H1 (cell line): ENCODE data around the gene CIC. TPM values are rescaled to one million over a fixed set of nuclear protein-coding genes. Genes with fewer than 3 reads are reported as not detected.

Experiments
- CTCF ChIA-PET: fragments of 300-600 bp; sonication (Branson Sonifier 250); formaldehyde crosslinking; loops from one replicate; lab custom pipeline; 2021; ENCODE audit not compliant: partially characterized antibody; lab: Charles Lee
- POLR2A ChIA-PET: fragments of 300-600 bp; sonication (Branson Sonifier 250); formaldehyde crosslinking; loops from one replicate; lab custom pipeline; 2021; ENCODE audit warnings: inconsistent platforms; ENCODE audit not compliant: partially characterized antibody; lab: Charles Lee
- DNase-seq, 2 experiments: peaks; one replicate each; pipeline versions ENCODE4 v3.0.0 to v3.0.0-alpha.2; 2010 to 2022; ENCODE audit warnings: low spot score in 2 of 2, low read depth in 1 of 2, mixed read lengths in 1 of 2
- FAIRE-seq: peaks from 2 replicates; lab custom pipeline; 2011; peaks lifted over from hg19 to GRCh38; lab: Jason Lieb, UNC
- H2AFZ ChIP-seq: 2 replicates; pipeline ENCODE4 v1.8.1; 2012; ENCODE audit warnings: low read length, inconsistent platforms
- H2AK5ac ChIP-seq: 2 replicates; pipeline ENCODE4 v1.6.1; 2013; ENCODE audit warnings: low read depth, low read length
- H2BK120ac ChIP-seq: replicated peaks from 2 replicates; pipeline ENCODE3; 2013; ENCODE audit warnings: low read depth, low read length, inconsistent platforms
- H2BK12ac ChIP-seq: 2 replicates; pipeline ENCODE4 v1.6.1; 2013; ENCODE audit warnings: low read depth, low read length
- H2BK15ac ChIP-seq: 2 replicates; pipeline ENCODE4 v1.6.1; 2013; ENCODE audit warnings: low read length
- H2BK20ac ChIP-seq: 2 replicates; pipeline ENCODE4 v1.6.1; 2013; ENCODE audit warnings: low read length
- H2BK5ac ChIP-seq: 2 replicates; pipeline ENCODE4 v1.6.1; 2013; ENCODE audit warnings: low read depth, low read length
- H3K14ac ChIP-seq: 2 replicates; pipeline ENCODE4 v1.6.1; 2013; ENCODE audit warnings: inconsistent platforms; ENCODE audit not compliant: insufficient read length
- H3K18ac ChIP-seq: 2 replicates; pipeline ENCODE4 v1.6.1; 2013; ENCODE audit warnings: low read length; ENCODE audit errors: extremely low read depth
- H3K23ac ChIP-seq: 2 replicates; pipeline ENCODE4 v1.6.1; 2013; ENCODE audit warnings: inconsistent platforms; ENCODE audit not compliant: insufficient read length
- H3K23me2 ChIP-seq: 2 replicates; pipeline ENCODE4 v1.6.1; 2013; ENCODE audit warnings: low read depth, low read length
- H3K27ac ChIP-seq: 2 replicates; pipeline ENCODE4 v1.6.1; 2011; ENCODE audit warnings: low read depth, low read length, inconsistent platforms
- H3K27me3 ChIP-seq, 4 experiments: replicated peaks in 1 of 4; 1 replicate in 1 of 4; 2 replicates in 3 of 4; pipeline versions ENCODE4 v1.6.1 to v1.8.1; 2011 to 2013; ENCODE audit warnings: low read length in 3 of 4, mild to moderate bottlenecking in 3 of 4, inconsistent platforms in 2 of 4, mixed read lengths in 2 of 4, moderate library complexity in 1 of 4; ENCODE audit not compliant: control insufficient read depth in 3 of 4, insufficient read depth in 3 of 4; ENCODE audit errors: extremely low read depth in 1 of 4
- H3K36me3 ChIP-seq, 4 experiments: 2 replicates each; pipeline versions ENCODE4 v1.6.1 to v1.8.1; 2011 to 2013; ENCODE audit warnings: mild to moderate bottlenecking in 4 of 4, low read length in 3 of 4, moderate library complexity in 2 of 4, control low read depth in 1 of 4, inconsistent platforms in 1 of 4; ENCODE audit not compliant: insufficient read depth in 4 of 4, control insufficient read depth in 2 of 4
- H3K4ac ChIP-seq: replicated peaks from 2 replicates; pipeline ENCODE3; 2013; ENCODE audit warnings: low read length, low read depth, mixed read lengths, inconsistent platforms; ENCODE audit not compliant: insufficient read length
- H3K4me1 ChIP-seq, 4 experiments: replicated peaks in 1 of 4; 1 replicate in 1 of 4; 2 replicates in 3 of 4; pipeline versions ENCODE4 v1.6.1 to v1.8.1; 2011 to 2013; ENCODE audit warnings: low read length in 3 of 4, inconsistent platforms in 2 of 4, mixed read lengths in 1 of 4; ENCODE audit not compliant: insufficient read depth in 4 of 4, control insufficient read depth in 3 of 4
- H3K4me2 ChIP-seq, 2 experiments: 2 replicates each; pipeline versions ENCODE4 v1.6.1 to v1.8.1; 2011 to 2013; ENCODE audit warnings: low read depth in 2 of 2, low read length in 2 of 2, control low read depth in 1 of 2, inconsistent platforms in 1 of 2, mild to moderate bottlenecking in 1 of 2; ENCODE audit not compliant: insufficient read depth in 1 of 2
- H3K4me3 ChIP-seq, 4 experiments: fragments of 200-600, 300-600 bp in 1 of 4; sonication (generic), shearing (Covaris generic), sonication (Bioruptor Twin) in 1 of 4; 2 replicates each; pipeline versions ENCODE4 v1.5.1 to v1.8.1; 2011 to 2016; ENCODE audit warnings: low read length in 4 of 4, low read depth in 3 of 4, control low read depth in 2 of 4, inconsistent platforms in 2 of 4, mild to moderate bottlenecking in 2 of 4, mixed read lengths in 1 of 4, moderate library complexity in 1 of 4; ENCODE audit not compliant: insufficient read depth in 2 of 4; ENCODE audit errors: extremely low read depth in 1 of 4
- H3K56ac ChIP-seq: replicated peaks from 2 replicates; pipeline ENCODE3; 2013; ENCODE audit warnings: low read depth, mild to moderate bottlenecking, mixed read lengths, low read length, inconsistent platforms; ENCODE audit not compliant: insufficient read length
- H3K79me1 ChIP-seq: 2 replicates; pipeline ENCODE4 v1.6.1; 2013; ENCODE audit warnings: low read depth, low read length, control low read depth
- H3K79me2 ChIP-seq, 2 experiments: 2 replicates each; pipeline versions ENCODE4 v1.6.1 to v1.8.1; 2012 to 2013; ENCODE audit warnings: low read length in 2 of 2, mild to moderate bottlenecking in 2 of 2, inconsistent platforms in 1 of 2; ENCODE audit not compliant: insufficient read depth in 2 of 2, control insufficient read depth in 1 of 2
- H3K9ac ChIP-seq, 4 experiments: replicated peaks in 1 of 4; 1 replicate in 1 of 4; 2 replicates in 3 of 4; pipeline versions ENCODE4 v1.6.1 to v1.8.1; 2011 to 2013; ENCODE audit warnings: low read depth in 3 of 4, low read length in 3 of 4, control low read depth in 2 of 4, mild to moderate bottlenecking in 2 of 4, moderate library complexity in 2 of 4, inconsistent platforms in 1 of 4; ENCODE audit errors: extremely low read depth in 1 of 4
- H3K9me3 ChIP-seq, 2 experiments: 2 replicates each; pipeline versions ENCODE4 v1.6.1 to v1.8.1; 2012 to 2013; ENCODE audit warnings: mild to moderate bottlenecking in 2 of 2, moderate library complexity in 2 of 2, control low read depth in 1 of 2, inconsistent platforms in 1 of 2, low read depth in 1 of 2, low read length in 1 of 2, mixed read lengths in 1 of 2; ENCODE audit not compliant: insufficient read depth in 2 of 2
- H4K20me1 ChIP-seq, 2 experiments: replicated peaks in 1 of 2; 2 replicates each; pipeline versions ENCODE3 to v1.8.1; 2011 to 2013; ENCODE audit warnings: inconsistent platforms in 2 of 2, low read length in 2 of 2, mild to moderate bottlenecking in 1 of 2; ENCODE audit not compliant: insufficient read depth in 2 of 2, control insufficient read depth in 1 of 2
- H4K5ac ChIP-seq: 2 replicates; pipeline ENCODE4 v1.6.1; 2013; ENCODE audit warnings: low read length, low read depth, mixed read lengths, inconsistent platforms; ENCODE audit not compliant: insufficient read length
- H4K8ac ChIP-seq: 2 replicates; pipeline ENCODE4 v1.8.0; 2013; ENCODE audit warnings: mild to moderate bottlenecking, moderate library complexity, low read length, inconsistent platforms; ENCODE audit not compliant: insufficient read depth; ENCODE audit errors: extremely low read depth
- H4K91ac ChIP-seq: replicated peaks from 2 replicates; pipeline ENCODE3; 2013; ENCODE audit warnings: low read length, mixed read lengths, inconsistent platforms; ENCODE audit not compliant: insufficient read length
- E2F6 ChIP-seq: IDR thresholded peaks from 2 replicates; pipeline ENCODE4 v1.6.1; 2012; ENCODE audit warnings: inconsistent platforms
- HDAC2 ChIP-seq, 2 experiments: fragments of 300-600 bp in 1 of 2; sonication (generic) in 1 of 2; IDR thresholded peaks; 2 replicates each; pipeline ENCODE4 v1.6.1; 2011 to 2012; ENCODE audit warnings: low read depth in 2 of 2, low read length in 2 of 2, mild to moderate bottlenecking in 2 of 2, moderate library complexity in 2 of 2, borderline replicate concordance in 1 of 2, inconsistent platforms in 1 of 2
- POLR2A ChIP-seq, 2 experiments: IDR thresholded peaks; 1 replicate in 1 of 2; 2 replicates in 1 of 2; pipeline ENCODE4 v1.6.1; 2011; ENCODE audit warnings: low read depth in 2 of 2, low read length in 2 of 2, mild to moderate bottlenecking in 2 of 2; ENCODE audit errors: control extremely low read depth in 1 of 2
- SP2 ChIP-seq: IDR thresholded peaks from 2 replicates; pipeline ENCODE4 v1.6.1; 2012; ENCODE audit warnings: mild to moderate bottlenecking, low read length, inconsistent platforms
- SRF ChIP-seq: IDR thresholded peaks from 2 replicates; pipeline ENCODE4 v1.6.1; 2011; ENCODE audit warnings: mild to moderate bottlenecking, low read depth, low read length, moderate library complexity
- TAF1 ChIP-seq: IDR thresholded peaks from 2 replicates; pipeline ENCODE4 v1.6.1; 2011; ENCODE audit warnings: mild to moderate bottlenecking, low read depth, low read length
- WGBS, 2 experiments: shearing (Covaris generic) in 1 of 2; methylation state at CpG; one replicate each; pipeline versions ENCODE4 v1.1.6 to v1.1.7; 2013 to 2015; ENCODE audit warnings: low lambda C conversion rate in 2 of 2, mixed read lengths in 2 of 2, inconsistent platforms in 1 of 2, low coverage in 1 of 2, missing lambda C conversion rate in 1 of 2; ENCODE audit not compliant: insufficient replicate concordance in 2 of 2, insufficient coverage in 1 of 2, insufficient read length in 1 of 2; ENCODE audit errors: extremely low coverage in 1 of 2, missing lambda C conversion rate in 1 of 2; 5-methylcytosine and 5-hydroxymethylcytosine counted together
- polyA plus RNA-seq, 7 experiments: library from polyadenylated mRNA; depleted of rRNA in 3 of 7; stranded (reverse) in 5 of 7; unstranded in 2 of 7; fragments of >200 nt in 5 of 7; fragments of 200-250 nt in 2 of 7; gene quantifications; 1 replicate in 5 of 7; 2 replicates in 1 of 7; 4 replicates in 1 of 7; pipeline versions ENCODE4 v1.2.1 to v1.2.3, GENCODE V29; 2011 to 2013; ENCODE audit warnings: missing spikeins in 2 of 7, mixed read lengths in 2 of 7
- total RNA-seq: library from RNA; stranded (reverse); fragmentation: NEBNext Ultra II Directional; extraction: Animal tissue kit (Norgen Biotek cat#: 25700); gene quantifications from 2 replicates; pipeline ENCODE4 v1.2.1, GENCODE V29; 2021

CIC gene
- total and polyA plus RNA-seq, 2 of the 8 experiments (the other 6 are each of a cell fraction or from before 2014, with no cell fraction given), result 13.2 to 43.6 TPM

GRCh38 chr19:42271045-42271419, 2.0 kb downstream of the CIC start:
- Histone ChIP-seq H3K4ac (peak overlapping the region; percentile 96), H3K18ac (no peak overlapping the region), H2BK5ac (peak overlapping the region; percentile 88; the same call in 1 of the 2 replicates), H3K79me1 (peaks cover 5% of the 10 kb centered on the region), H3K9ac (no peak overlapping the region), H4K91ac (peak overlapping the region; percentile 42), H3K9me3 (no peaks in the 10 kb centered on the region), H3K23ac (no peak overlapping the region), H3K4me3 (no peak overlapping the region), H2AK5ac (peak overlapping the region; percentile 60), H3K27ac (no peak overlapping the region), H2AFZ (no peak overlapping the region), H3K56ac (no peak overlapping the region), H3K36me3 (peaks cover 0 to 15% (median 5%) of the 10 kb centered on the region in 4 experiments; a peak in 2 of 8 replicates), H4K5ac (peak overlapping the region; percentile 42), H2BK12ac (peak overlapping the region; percentile 33; the same call in 1 of the 2 replicates), H3K79me2 (peaks cover 0 to 9% of the 10 kb centered on the region in 2 experiments; a peak in 1 of 4 replicates), H3K14ac (no peak overlapping the region), H4K8ac (no peak overlapping the region), H2BK120ac (no peak overlapping the region), H4K20me1 (peaks cover 0 to 8% of the 10 kb centered on the region in 2 experiments), H2BK15ac (no peak overlapping the region), H3K4me2 (no peak overlapping the region; a peak in 1 of 4 replicates), H2BK20ac (no peak overlapping the region), H3K27me3 (no peaks in the 10 kb centered on the region), H3K4me1 (peaks cover 2 to 21% (median 10%) of the 10 kb centered on the region in 4 experiments), H3K23me2 (peaks cover 10% of the 10 kb centered on the region; the same call in 1 of the 2 replicates)
- 82% methylated on average over 3 of the region's 3 CpGs; no CpG with 5 or more reads in 1 of the 2 experiments for WGBS, 2 experiments
- DNase-seq (no peak), FAIRE-seq (no peak)
- CTCF ChIA-PET, result interaction anchor here (1.0 to 3.1 kb wide), 3 partner anchors 8 to 25 kb away, joined by 3 to 17 read pairs (median 11); no protein-coding TSS in a partner anchor
- POLR2A ChIA-PET, result interaction anchor here (0.6 to 4.1 kb wide), 5 partner anchors 10 to 30 kb away, joined by 3 to 27 read pairs (median 4); no protein-coding TSS in a partner anchor
- TF ChIP-seq SP2 (no peak), HDAC2 (IDR thresholded peaks at IDR 0.05; ENCODE audit: borderline replicate concordance in 1 of 2, low read depth in 2 of 2, low read length in 2 of 2) (no peak), TAF1 (no peak), POLR2A (IDR thresholded peaks at IDR 0.05; ENCODE audit: control extremely low read depth in 1 of 2, low read depth in 2 of 2, low read length in 2 of 2) (no peak), SRF (no peak), E2F6 (no peak)
